K562 (cell line): ENCODE results near the gene SNX30. TPM values are rescaled to one million over a fixed set of nuclear protein-coding genes. Genes with fewer than 3 reads are reported as not detected.

ENCODE experiments used
- ADNP ChIP-seq: fragments of 200-800 bp; sonication (Bioruptor generic); IDR thresholded peaks from 2 replicates; pipeline ENCODE4 v1.6.1; 2016; ENCODE audit warnings: missing genetic modification characterization, missing compliant biosample characterization
- ARNT ChIP-seq, 2 experiments: fragments of 450-650 bp; IDR thresholded peaks; 2 replicates each; pipeline ENCODE4 v1.6.1; 2016; ENCODE audit warnings: mild to moderate bottlenecking in 1 of 2
- ASH1L ChIP-seq: fragments of 450-650 bp; IDR thresholded peaks from 2 replicates; pipeline ENCODE4 v1.6.1; 2018; ENCODE audit warnings: borderline replicate concordance, mild to moderate bottlenecking, low read depth; ENCODE audit not compliant: partially characterized antibody
- ATF6 ChIP-seq: sonication (generic); formaldehyde crosslinking; IDR thresholded peaks from 2 replicates; pipeline ENCODE4 v1.4.0; 2020; ENCODE audit warnings: mild to moderate bottlenecking, missing genetic modification reagents
- CBFA2T2 ChIP-seq: fragments of 450-650 bp; conservative IDR thresholded peaks from 2 replicates; pipeline ENCODE4 v1.6.1; 2017; ENCODE audit warnings: mild to moderate bottlenecking
- CCNT2 ChIP-seq: IDR thresholded peaks from 2 replicates; pipeline ENCODE4 v1.6.1; 2011; ENCODE audit warnings: borderline replicate concordance, low read depth, mild to moderate bottlenecking, moderate library complexity, mixed read lengths, low read length; ENCODE audit not compliant: insufficient read length; ENCODE audit errors: extremely low read depth
- CGGBP1 ChIP-seq: fragments of 250-450 bp; sonication (Bioruptor Pico); IDR thresholded peaks from 2 replicates; pipeline ENCODE4 v1.9.0; 2021; ENCODE audit warnings: mild to moderate bottlenecking
- CTCFL ChIP-seq: IDR thresholded peaks from 2 replicates; pipeline ENCODE4 v1.6.1; 2011; ENCODE audit warnings: borderline replicate concordance, low read depth, mild to moderate bottlenecking, moderate library complexity, low read length; ENCODE audit not compliant: insufficient read depth, poor library complexity, severe bottlenecking
- ETV5 ChIP-seq: sonication (generic); formaldehyde crosslinking; IDR thresholded peaks from 2 replicates; pipeline ENCODE4 v1.4.0; 2020; ENCODE audit warnings: low read depth, mild to moderate bottlenecking, missing genetic modification reagents
- HDAC1 ChIP-seq, 2 experiments: fragments of 450-650 bp; IDR thresholded peaks; 2 replicates each; pipeline ENCODE4 v1.6.1; 2016 to 2017; ENCODE audit warnings: inconsistent platforms in 1 of 2, mild to moderate bottlenecking in 1 of 2, moderate library complexity in 1 of 2
- HMG20A ChIP-seq: fragments of 450-650 bp; formaldehyde crosslinking; conservative IDR thresholded peaks from 2 replicates; pipeline ENCODE4 v1.4.0; 2020; ENCODE audit warnings: mild to moderate bottlenecking, mixed read lengths
- KDM4B ChIP-seq, 2 experiments: fragments of 450-650 bp in 1 of 2; sonication (generic) in 1 of 2; IDR thresholded peaks; 2 replicates each; pipeline ENCODE4 v1.6.1; 2016 to 2017; ENCODE audit warnings: borderline replicate concordance in 2 of 2, antibody characterized with exemption in 1 of 2, low read depth in 1 of 2, mild to moderate bottlenecking in 1 of 2
- MLLT1 ChIP-seq, 2 experiments: fragments of 450-650 bp; IDR thresholded peaks; 2 replicates each; pipeline ENCODE4 v1.6.1; 2016
- MTA3 ChIP-seq: fragments of 450-650 bp; formaldehyde crosslinking; IDR thresholded peaks from 2 replicates; pipeline ENCODE4 v1.6.1; 2017; ENCODE audit warnings: mild to moderate bottlenecking, borderline replicate concordance
- PPARD ChIP-seq: fragments of 250-450 bp; sonication (Bioruptor Pico); IDR thresholded peaks from 2 replicates; pipeline ENCODE4 v1.8.0; 2022; ENCODE audit warnings: inconsistent platforms, mild to moderate bottlenecking, moderate library complexity
- SIX5 ChIP-seq, 2 experiments: IDR thresholded peaks; 2 replicates each; pipeline ENCODE4 v1.6.1; 2011; ENCODE audit warnings: low read length in 2 of 2, borderline replicate concordance in 1 of 2, low read depth in 1 of 2, mild to moderate bottlenecking in 1 of 2, moderate library complexity in 1 of 2; ENCODE audit not compliant: insufficient read depth in 1 of 2
- SP1 ChIP-seq: sonication (generic); formaldehyde crosslinking; IDR thresholded peaks from 2 replicates; pipeline ENCODE4 v1.8.1; 2022; ENCODE audit warnings: mild to moderate bottlenecking, missing genetic modification reagents
- VEZF1 ChIP-seq: fragments of 200-800 bp; sonication (Bioruptor generic); IDR thresholded peaks from 2 replicates; pipeline ENCODE4 v1.6.1; 2017; ENCODE audit warnings: missing genetic modification characterization, missing compliant biosample characterization
- ZFP36 ChIP-seq: fragments of 150-350 bp; IDR thresholded peaks from 2 replicates; pipeline ENCODE4 v1.6.1; 2018; ENCODE audit warnings: low read length, low read depth; ENCODE audit not compliant: partially characterized antibody
- ZNF23 ChIP-seq: fragments of 250-450 bp; sonication (Bioruptor Pico); IDR thresholded peaks from 2 replicates; pipeline ENCODE4 v1.4.0; 2020; ENCODE audit warnings: mild to moderate bottlenecking
- ZNF311 ChIP-seq: fragments of 250-450 bp; sonication (Bioruptor Pico); IDR thresholded peaks from 2 replicates; pipeline ENCODE4 v1.4.0; 2020; ENCODE audit warnings: mild to moderate bottlenecking, moderate library complexity
- polyA plus RNA-seq, 8 experiments: library from polyadenylated mRNA; depleted of rRNA in 4 of 8; stranded (reverse) in 5 of 8; unstranded in 3 of 8; fragments of >200 nt; fragmentation: Nextera tagmentation in 2 of 8; fragmentation: Illumina TruSeq in 1 of 8; extraction: Ambion mirVana in 2 of 8; extraction: Trizol in 1 of 8; gene quantifications; 2 replicates each; pipeline versions ENCODE4 v1.2.1 to v1.2.3, GENCODE V29; 2011 to 2014; ENCODE audit warnings: inconsistent platforms in 1 of 8, missing spikeins in 1 of 8
- total RNA-seq, 7 experiments: library from RNA; depleted of rRNA in 6 of 7; stranded (reverse); fragments of >200 nt in 6 of 7; fragmentation: Illumina TruSeq in 2 of 7; extraction: Trizol in 2 of 7; gene quantifications; 2 replicates each; pipeline versions ENCODE4 v1.2.1 to v1.2.3, GENCODE V29; 2011 to 2021; ENCODE audit warnings: low replicate concordance in 1 of 7

SNX30 gene
- total and polyA plus RNA-seq, 9 of the 15 experiments (the other 6 are each of a cell fraction or from before 2014, with no cell fraction given): 0.76 to 5.9 (median 3.3) TPM

- TF ChIP-seq PPARD (no peak), CGGBP1 (CRISPR knock-in tag) (no peak), ARNT (IDR thresholded peaks at IDR 0.05) (no peak), ETV5 (no peak), ZFP36 (no peak), MLLT1 (IDR thresholded peaks at IDR 0.05) (no peak), MTA3 (0 out of 2 replicates have a peak, but pooled peaks have one; percentile 17), ASH1L (no peak), CTCFL (peak; percentile 31), SP1 (CRISPR knock-in tag) (no peak), VEZF1 (CRISPR knock-in tag) (peak; percentile 66), ADNP (tag) (no peak), CCNT2 (no peak), SIX5 (IDR thresholded peaks at IDR 0.05; ENCODE audit: borderline replicate concordance in 1 of 2, insufficient read depth in 1 of 2, low read depth in 1 of 2, low read length in 2 of 2) (no peak), ZNF311 (CRISPR knock-in tag) (no peak), HMG20A (no peak), CBFA2T2 (no peak), ATF6 (CRISPR knock-in tag) (no peak), HDAC1 (IDR thresholded peaks at IDR 0.05) (no peak), KDM4B (IDR thresholded peaks at IDR 0.05; ENCODE audit: borderline replicate concordance in 2 of 2, low read depth in 1 of 2) (no peak), ZNF23 (no peak)
Observed at GRCh38 chr9:112793213-112793810, 42.8 kb downstream of the SNX30 start (continued).
